ENCODE measurements around the gene TMEM52. TPM values are rescaled to one million over a fixed set of nuclear protein-coding genes. Genes with fewer than 3 reads are reported as not detected.
"Not testable (repeated sequence)": the region's sequence is repeated elsewhere in the genome, so short reads cannot be mapped to it uniquely, and the experiment has no call there.

Gene TMEM52
- polyA plus RNA-seq, 2 of the 4 experiments (the other 2 are of a cell fraction) = 0.36 to 0.41 TPM

GRCh38 chr1:1937549-1938275 lies 18.6 kb upstream of the TMEM52 start:
- ATAC-seq (peak in 1 of 2 experiments; percentile 58; a peak in 2 of 6 replicates), DNase-seq (ENCODE audit: low read depth in 1 of 2, low spot score in 1 of 2) (no peak), FAIRE-seq (no peak)
- peaks cover 9% of the 10 kb centered on the region; the same call in 2 of the 3 replicates for H3K9me3 ChIP-seq
- TF ChIP-seq BCL3 (IDR thresholded peaks at IDR 0.05) (no peak), HOXA7 (CRISPR knock-in tag; IDR thresholded peaks at IDR 0.05) (no peak), CBX2 (IDR thresholded peaks at IDR 0.05; ENCODE audit: borderline replicate concordance, low read depth) (no peak), CBX8 (IDR thresholded peaks at IDR 0.05) (no peak), ELK1 (IDR thresholded peaks at IDR 0.05; ENCODE audit: low read depth, low read length) (no peak), USF2 (IDR thresholded peaks at IDR 0.05) (no peak), CHD2 (IDR thresholded peaks at IDR 0.05; ENCODE audit: low read length, partially characterized antibody) (no peak), FOSL2 (IDR thresholded peaks at IDR 0.05) (no peak), FOSL2 (CRISPR knock-in tag; IDR thresholded peaks at IDR 0.05) (no peak), FOSB (CRISPR knock-in tag; IDR thresholded peaks at IDR 0.05) (no peak), RFX5 (IDR thresholded peaks at IDR 0.05) (no peak), NR3C1 (IDR thresholded peaks at IDR 0.05) (no peak), JUN (IDR thresholded peaks at IDR 0.05) (no peak), SMC3 (IDR thresholded peaks at IDR 0.05) (no peak), HDAC2 (IDR thresholded peaks at IDR 0.05) (no peak), ESRRA (IDR thresholded peaks at IDR 0.05; ENCODE audit: borderline replicate concordance, low read length) (no peak), NFE2L2 (conservative IDR thresholded peaks at IDR 0.05; ENCODE audit: low read length) (no peak), HES2 (IDR thresholded peaks at IDR 0.05) (no peak), HEYL (CRISPR knock-in tag; IDR thresholded peaks at IDR 0.05) (no peak), POLR2AphosphoS2 (conservative IDR thresholded peaks at IDR 0.05; ENCODE audit: low read length) (no peak)
- CTCF ChIA-PET = interaction anchor here (11.2 kb wide), 1 partner anchor 20 kb away, joined by 76 read pairs; no protein-coding TSS in a partner anchor
- no peaks in the 10 kb centered on the region for H3K4me1 ChIP-seq
- no peak overlapping the region for H3K27ac ChIP-seq
- H3K4me2 ChIP-seq = no peak overlapping the region
- H3K4me3 ChIP-seq = no peak overlapping the region
- 41% methylated on average over 13 of the region's 16 CpGs for WGBS (ENCODE audit: missing lambda C conversion rate)
- POLR2A ChIA-PET = no interaction called here

- FAIRE-seq (no peak), DNase-seq (ENCODE audit: low read depth in 1 of 2, low spot score in 1 of 2) (no peak), ATAC-seq (no peak)
- TF ChIP-seq PHF8 (IDR thresholded peaks at IDR 0.05; ENCODE audit: borderline replicate concordance, low read depth) (no peak), KDM5A (IDR thresholded peaks at IDR 0.05) (no peak), RARB (CRISPR knock-in tag; IDR thresholded peaks at IDR 0.05) (no peak), MAFK (IDR thresholded peaks at IDR 0.05; ENCODE audit: partially characterized antibody) (no peak), POLR2A (IDR thresholded peaks at IDR 0.05; ENCODE audit: low read length) (no peak), ELK1 (IDR thresholded peaks at IDR 0.05; ENCODE audit: low read depth, low read length) (no peak), SREBF2 (IDR thresholded peaks at IDR 0.05) (no peak), HMGXB4 (CRISPR knock-in tag; IDR thresholded peaks at IDR 0.05; ENCODE audit: borderline replicate concordance) (no peak), RCOR1 (IDR thresholded peaks at IDR 0.05; ENCODE audit: low read depth, low read length) (no peak), FOXS1 (CRISPR knock-in tag; IDR thresholded peaks at IDR 0.05) (no peak), PBX3 (IDR thresholded peaks at IDR 0.05) (no peak)
- POLR2A ChIA-PET = no interaction called here
- CTCF ChIA-PET = no interaction called here
- WGBS (ENCODE audit: missing lambda C conversion rate) = 57% methylated on average over 14 of the region's 15 CpGs
- Histone ChIP-seq H3K4me3 (no peak overlapping the region), H3K9me3 (peaks cover 9% of the 10 kb centered on the region; the same call in 2 of the 3 replicates), H3K27ac (no peak overlapping the region), H3K4me2 (no peak overlapping the region), H3K4me1 (no peaks in the 10 kb centered on the region)
Observed at GRCh38 chr1:1937061-1937460, 18.0 kb upstream of the TMEM52 start.

GRCh38 chr1:1934848-1935247 lies 15.8 kb upstream of the TMEM52 start:
- DNase-seq (ENCODE audit: low read depth in 1 of 2, low spot score in 1 of 2); POLR2A ChIA-PET; H3K4me3 ChIP-seq; CTCF ChIA-PET; H3K27ac ChIP-seq; H3K9me3 ChIP-seq; H3K4me2 ChIP-seq; H3K4me1 ChIP-seq; ATAC-seq; FAIRE-seq: not testable (repeated sequence)
- 47% methylated on average over 20 of the region's 21 CpGs for WGBS (ENCODE audit: missing lambda C conversion rate)
